Osteocyte (in vitro differentiated cells): ENCODE measurements around the gene DNAJB6. TPM values are rescaled to one million over a fixed set of nuclear protein-coding genes. Genes with fewer than 3 reads are reported as not detected.

Experiments
- DNase-seq: peaks from one replicate; pipeline ENCODE4 v3.0.0; 2021; ENCODE audit warnings: mixed read lengths; ENCODE audit not compliant: unreplicated experiment; ENCODE audit errors: extremely low spot score
- H3K27ac Mint-ChIP-seq: one replicate; pipeline ENCODE4 v1.8.0; 2021; ENCODE audit warnings: mild to moderate bottlenecking, mixed read lengths; ENCODE audit not compliant: unreplicated experiment
- H3K27me3 Mint-ChIP-seq: one replicate; pipeline ENCODE4 v1.8.0; 2021; ENCODE audit warnings: mixed read lengths; ENCODE audit not compliant: unreplicated experiment
- H3K36me3 Mint-ChIP-seq: one replicate; pipeline ENCODE4 v1.8.0; 2021; ENCODE audit warnings: mixed read lengths; ENCODE audit not compliant: unreplicated experiment
- H3K4me1 Mint-ChIP-seq: one replicate; pipeline ENCODE4 v1.8.0; 2021; ENCODE audit warnings: mixed read lengths; ENCODE audit not compliant: unreplicated experiment
- H3K4me3 Mint-ChIP-seq: one replicate; pipeline ENCODE4 v1.8.0; 2021; ENCODE audit warnings: mild to moderate bottlenecking, moderate library complexity, mixed read lengths; ENCODE audit not compliant: unreplicated experiment
- H3K9me3 Mint-ChIP-seq: one replicate; pipeline ENCODE4 v1.8.0; 2021; ENCODE audit warnings: mixed read lengths; ENCODE audit not compliant: unreplicated experiment
- total RNA-seq: library from RNA; stranded (reverse); gene quantifications from 2 replicates; pipeline ENCODE4 v1.2.1, GENCODE V29; 2021
- TF ChIP-seq, protein P1 (sequence below): fragments of 200-600 bp; sonication (generic); IDR thresholded peaks from 2 replicates; pipeline ENCODE4 v1.5.0; 2021; ENCODE audit warnings: antibody characterized with exemption, mild to moderate bottlenecking, moderate library complexity

DNAJB6 gene
- total RNA-seq, 1 donor from 2014 or later, result 112 TPM

DNA sequence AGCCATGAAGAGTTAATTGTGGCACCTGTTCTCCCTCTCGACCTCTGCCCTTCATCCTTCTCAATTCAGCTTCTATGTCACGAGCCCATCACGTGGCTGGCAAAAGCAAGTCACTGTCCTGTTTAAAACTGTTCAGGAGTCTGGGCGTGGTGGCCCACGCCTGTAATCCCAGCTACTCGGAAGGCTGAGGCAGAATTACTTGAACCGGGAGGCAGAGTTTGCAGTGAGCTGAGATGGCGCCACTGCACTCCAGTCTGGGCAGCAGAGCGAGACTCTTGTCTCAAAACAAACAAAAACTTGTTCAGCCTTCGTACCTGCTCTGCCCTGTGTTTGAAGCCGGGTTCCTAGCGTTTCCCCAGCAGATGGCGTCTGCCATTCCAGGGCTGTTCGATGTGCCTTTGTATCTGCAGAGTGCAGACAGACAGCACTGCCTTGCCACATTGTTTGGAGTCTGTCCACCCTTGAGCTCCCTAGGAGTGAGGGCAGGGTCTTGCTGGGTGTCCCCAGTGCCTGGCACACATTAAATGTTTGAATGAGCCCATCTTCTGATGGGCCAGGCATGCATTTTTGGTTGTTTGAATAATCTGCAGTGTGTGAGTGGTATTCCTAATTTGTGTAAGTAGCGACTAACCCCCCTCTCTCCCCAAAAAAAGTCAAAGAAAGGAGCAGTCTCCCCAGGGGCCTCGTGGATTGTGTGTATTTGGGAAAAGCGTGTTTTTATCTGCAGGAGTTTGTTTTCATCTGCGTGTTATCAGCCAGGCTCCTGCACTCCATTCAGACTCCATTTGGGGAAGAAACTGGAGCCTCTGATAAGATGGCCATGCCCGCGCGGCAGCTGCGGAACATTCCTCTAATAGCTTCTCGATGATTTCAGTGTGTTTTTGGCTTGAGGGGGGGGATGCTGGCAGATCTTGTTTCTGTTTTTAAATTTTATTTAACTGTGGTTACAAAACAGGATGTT, 61.2 kb downstream of the DNAJB6 start:
- H3K4me1 Mint-ChIP-seq, result peaks cover 42% of the 10 kb centered on the region
- no peaks in the 10 kb centered on the region for H3K9me3 Mint-ChIP-seq
- TF ChIP-seq, protein P1, sequence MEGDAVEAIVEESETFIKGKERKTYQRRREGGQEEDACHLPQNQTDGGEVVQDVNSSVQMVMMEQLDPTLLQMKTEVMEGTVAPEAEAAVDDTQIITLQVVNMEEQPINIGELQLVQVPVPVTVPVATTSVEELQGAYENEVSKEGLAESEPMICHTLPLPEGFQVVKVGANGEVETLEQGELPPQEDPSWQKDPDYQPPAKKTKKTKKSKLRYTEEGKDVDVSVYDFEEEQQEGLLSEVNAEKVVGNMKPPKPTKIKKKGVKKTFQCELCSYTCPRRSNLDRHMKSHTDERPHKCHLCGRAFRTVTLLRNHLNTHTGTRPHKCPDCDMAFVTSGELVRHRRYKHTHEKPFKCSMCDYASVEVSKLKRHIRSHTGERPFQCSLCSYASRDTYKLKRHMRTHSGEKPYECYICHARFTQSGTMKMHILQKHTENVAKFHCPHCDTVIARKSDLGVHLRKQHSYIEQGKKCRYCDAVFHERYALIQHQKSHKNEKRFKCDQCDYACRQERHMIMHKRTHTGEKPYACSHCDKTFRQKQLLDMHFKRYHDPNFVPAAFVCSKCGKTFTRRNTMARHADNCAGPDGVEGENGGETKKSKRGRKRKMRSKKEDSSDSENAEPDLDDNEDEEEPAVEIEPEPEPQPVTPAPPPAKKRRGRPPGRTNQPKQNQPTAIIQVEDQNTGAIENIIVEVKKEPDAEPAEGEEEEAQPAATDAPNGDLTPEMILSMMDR, result peak; percentile 57
- no peaks in the 10 kb centered on the region for H3K27me3 Mint-ChIP-seq
- peak overlapping the region; percentile 61 for H3K4me3 Mint-ChIP-seq
- H3K36me3 Mint-ChIP-seq, result peaks cover 22% of the 10 kb centered on the region
- peak overlapping the region; percentile 90 for H3K27ac Mint-ChIP-seq
- no peak for DNase-seq

- H3K4me1 Mint-ChIP-seq, result peaks cover 41% of the 10 kb centered on the region
- H3K9me3 Mint-ChIP-seq, result no peaks in the 10 kb centered on the region
- no peaks in the 10 kb centered on the region for H3K27me3 Mint-ChIP-seq
- H3K4me3 Mint-ChIP-seq, result no peak overlapping the region
- peaks cover 25% of the 10 kb centered on the region for H3K36me3 Mint-ChIP-seq
- TF ChIP-seq, protein P1, result no peak
- DNase-seq, result no peak
- H3K27ac Mint-ChIP-seq, result peak overlapping the region; percentile 90
Observed at GRCh38 chr7:157399086-157399687, 62.4 kb downstream of the DNAJB6 start.

DNA sequence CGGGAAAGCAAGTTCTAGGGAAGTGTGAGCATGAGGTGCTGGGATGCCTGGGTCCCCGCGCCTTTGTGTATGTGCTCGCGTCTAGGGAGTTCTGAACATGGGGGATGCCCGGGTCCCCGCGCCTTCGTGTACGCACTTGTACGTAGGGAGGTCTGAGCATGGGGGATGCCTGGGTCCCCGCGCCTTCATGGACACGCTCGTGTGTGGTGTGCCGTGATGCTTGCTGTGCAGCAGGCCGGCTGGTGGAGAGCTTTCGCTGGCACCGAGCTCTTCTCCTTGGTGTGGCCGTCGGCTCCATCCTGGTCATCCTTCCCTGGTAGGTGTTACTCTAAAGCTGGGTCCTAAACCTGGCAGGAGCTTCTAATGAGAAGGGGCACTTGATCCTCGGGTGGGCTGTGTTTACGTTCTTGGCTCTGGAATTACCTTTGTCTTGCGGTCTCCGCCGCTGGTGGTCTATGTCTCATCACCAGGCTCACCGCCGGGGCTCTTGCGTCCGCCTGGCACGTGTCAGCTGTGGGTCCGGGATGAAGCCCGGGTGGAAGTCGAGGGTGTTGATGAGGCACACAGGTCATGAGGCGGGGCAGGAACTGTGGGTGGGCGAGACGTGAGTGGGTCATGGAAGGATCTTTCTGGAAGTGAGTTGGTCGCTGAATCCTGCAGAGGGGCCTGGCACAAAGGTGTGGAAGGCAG, 63.5 kb downstream of the DNAJB6 start:
- Mint-ChIP-seq H3K27ac (peak overlapping the region; percentile 41), H3K4me3 (no peak overlapping the region), H3K36me3 (peaks cover 25% of the 10 kb centered on the region), H3K4me1 (peaks cover 40% of the 10 kb centered on the region), H3K27me3 (no peaks in the 10 kb centered on the region), H3K9me3 (no peaks in the 10 kb centered on the region)
- no peak for DNase-seq
- TF ChIP-seq, protein P1, result no peak

DNA sequence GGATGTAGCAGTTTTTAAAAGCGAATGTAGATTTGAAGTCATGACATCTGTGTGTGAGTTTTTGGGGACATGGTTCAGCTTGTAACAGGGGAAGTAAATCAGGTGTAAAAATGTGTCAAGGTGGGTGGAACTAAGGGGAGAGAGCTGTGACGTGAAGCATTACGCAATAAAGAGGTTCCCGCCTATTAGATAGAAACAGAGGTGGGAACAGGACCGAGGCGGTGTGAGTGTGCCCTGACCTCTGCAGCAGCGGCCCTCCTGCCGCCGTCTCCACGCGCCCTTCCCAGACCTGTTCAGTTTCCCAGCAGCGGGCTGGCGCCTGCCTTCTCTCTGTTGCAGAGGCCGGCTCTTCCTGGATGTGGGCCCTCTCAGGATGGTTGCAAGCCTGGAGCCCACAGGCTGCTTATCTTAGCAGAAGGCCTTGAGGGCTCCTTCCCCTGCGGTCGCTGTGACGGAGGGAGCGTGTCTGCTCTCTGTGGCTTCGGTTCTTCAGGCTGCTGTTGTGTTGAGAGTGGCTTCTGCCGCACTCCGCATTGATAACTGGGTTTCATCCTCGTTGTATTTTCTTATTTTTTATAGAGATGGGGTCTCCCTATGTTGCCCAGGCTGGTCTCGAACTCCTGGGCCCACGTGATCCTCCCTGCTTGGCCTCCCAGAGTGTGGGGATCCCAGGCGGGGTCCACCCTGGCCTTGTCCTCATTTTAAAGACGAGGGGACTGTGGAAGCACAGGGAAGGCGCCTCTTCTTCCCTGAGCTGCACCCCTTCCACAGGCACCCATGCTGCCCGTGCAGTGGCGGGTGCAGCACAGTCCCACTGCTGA, 65.0 kb downstream of the DNAJB6 start:
- Mint-ChIP-seq H3K9me3 (no peaks in the 10 kb centered on the region), H3K36me3 (peaks cover 25% of the 10 kb centered on the region), H3K27ac (no peak overlapping the region), H3K4me1 (peaks cover 35% of the 10 kb centered on the region), H3K27me3 (no peaks in the 10 kb centered on the region), H3K4me3 (no peak overlapping the region)
- TF ChIP-seq, protein P1, result no peak
- no peak for DNase-seq
